Adipose tissue (tissue), 3 donors: ENCODE results near the gene TLNRD1. TPM values are rescaled to one million over a fixed set of nuclear protein-coding genes. Genes with fewer than 3 reads are reported as not detected.

Source experiments
- H3K27ac ChIP-seq: one replicate; pipeline ENCODE4 v1.5.1; 2013; ENCODE audit warnings: low read depth, low read length
- WGBS, 3 donors: extraction: QIAGEN DNeasy Blood & Tissue Kit; methylation state at CpG; one replicate each; pipeline ENCODE4 v1.1.7; 2013; 5-methylcytosine and 5-hydroxymethylcytosine counted together
- polyA plus RNA-seq, 3 donors: library from polyadenylated mRNA; stranded (reverse); fragments of 200-250 nt; gene quantifications; one replicate each; pipeline ENCODE4 v1.2.3, GENCODE V29; 2013
- donor health status: healthy with polysubstance abuse.
- donor health status: Bipolar disorder and iron deficiency.
- donor health status: healthy.

TLNRD1 gene
- polyA plus RNA-seq, 3 donors, result 6.7 to 29.3 (median 11.5) TPM

DNA sequence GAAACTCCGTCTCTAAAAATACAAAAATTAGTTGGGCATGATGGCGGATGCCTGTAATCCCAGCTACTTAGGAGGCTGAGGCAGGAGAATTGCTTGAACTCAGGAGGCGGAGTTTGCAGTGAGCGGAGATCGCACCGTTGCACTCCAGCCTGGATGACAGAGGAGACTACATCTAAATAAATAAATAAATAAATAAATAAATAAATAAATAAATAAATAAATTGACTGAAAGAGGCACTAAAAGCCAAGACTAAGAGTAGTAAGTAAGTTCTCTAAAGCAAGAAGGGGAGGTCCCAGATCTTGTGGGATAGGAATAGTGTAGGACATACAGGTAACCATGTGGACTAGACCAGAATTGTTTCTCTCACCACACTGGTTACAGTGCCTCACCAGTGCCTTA lies 40.0 kb downstream of the TLNRD1 start:
- WGBS, 3 donors, result 85 to 98% (median 91%) methylated on average over 6 of the region's 6 CpGs
- H3K27ac ChIP-seq, result no peak overlapping the region

DNA sequence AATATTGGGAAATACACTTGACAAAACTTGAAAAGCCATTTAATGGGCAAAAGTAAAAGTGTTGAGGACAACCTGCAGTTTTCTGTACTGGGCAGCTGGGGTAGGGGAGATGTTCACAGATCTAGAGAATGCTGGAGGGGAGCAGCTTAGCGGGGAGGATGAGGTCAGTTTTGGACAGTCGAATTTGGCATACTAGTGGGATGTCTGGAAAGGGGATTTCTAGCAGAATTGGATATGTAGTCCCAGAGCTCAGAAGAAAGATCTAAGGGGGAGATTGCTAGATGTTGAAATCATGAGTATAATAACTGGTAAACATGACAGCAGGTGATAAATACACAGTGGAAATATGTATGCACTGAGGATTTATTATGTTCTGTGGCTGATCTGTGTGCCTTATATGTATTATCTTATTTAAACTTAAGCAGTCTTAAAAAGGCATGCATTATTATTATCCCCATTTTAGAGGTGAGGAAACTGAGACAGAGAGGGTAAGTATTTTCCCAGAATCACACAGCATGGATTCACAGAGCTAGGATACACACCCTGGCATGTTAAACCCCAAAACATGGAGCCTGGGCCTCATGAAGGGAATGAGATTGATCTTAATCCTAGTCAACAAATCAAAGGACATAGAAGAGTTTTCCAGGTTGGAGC lies 42.7 kb downstream of the TLNRD1 start:
- 67 to 95% (median 87%) methylated on average over 2 of the region's 2 CpGs for WGBS, 3 donors
- H3K27ac ChIP-seq, result no peak overlapping the region

DNA sequence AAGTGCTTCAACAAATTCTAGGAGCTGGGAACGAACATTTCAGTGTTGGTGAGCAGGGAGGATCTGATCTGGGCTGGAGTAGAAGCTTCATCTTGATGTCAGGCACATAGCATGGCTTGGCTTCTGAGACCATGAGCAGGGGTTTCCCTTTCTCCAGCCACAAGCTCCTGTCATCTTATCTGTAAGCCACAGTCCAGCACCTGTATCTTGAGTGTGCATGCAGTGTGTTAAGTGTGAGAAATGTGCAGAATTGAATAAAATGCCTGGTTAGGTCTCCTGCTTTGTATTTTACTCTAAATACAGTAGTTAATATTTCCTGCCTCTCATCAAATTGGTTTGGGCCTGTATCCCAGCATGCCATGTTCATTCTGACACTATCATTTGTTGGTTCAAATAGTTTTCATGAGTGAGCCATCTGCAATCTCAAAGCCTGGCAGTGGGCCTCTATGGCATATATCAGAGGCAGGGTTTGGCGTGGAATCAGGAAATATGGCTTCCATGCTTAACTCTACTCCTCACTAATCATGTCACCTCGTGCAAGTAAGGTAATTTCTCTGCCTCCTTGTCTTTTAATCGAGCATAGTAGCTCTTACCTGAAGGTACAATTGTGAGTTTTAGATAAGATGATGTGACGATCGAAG lies 43.3 kb downstream of the TLNRD1 start:
- H3K27ac ChIP-seq, result no peak overlapping the region
- 86 to 89% (median 86%) methylated on average over 6 of the region's 6 CpGs for WGBS, 3 donors

- no peak overlapping the region for H3K27ac ChIP-seq
- 95 to 100% (median 100%) methylated on average over 2 of the region's 2 CpGs for whole genome bisulfite sequencing, 3 donors
Observed at GRCh38 chr15:81046290-81046689, 45.6 kb downstream of the TLNRD1 start.

GRCh38 chr15:81047928-81048327 lies 47.2 kb downstream of the TLNRD1 start:
- no peak overlapping the region for H3K27ac ChIP-seq
- WGBS, 3 donors, result 96 to 98% (median 96%) methylated on average over 3 of the region's 3 CpGs

DNA sequence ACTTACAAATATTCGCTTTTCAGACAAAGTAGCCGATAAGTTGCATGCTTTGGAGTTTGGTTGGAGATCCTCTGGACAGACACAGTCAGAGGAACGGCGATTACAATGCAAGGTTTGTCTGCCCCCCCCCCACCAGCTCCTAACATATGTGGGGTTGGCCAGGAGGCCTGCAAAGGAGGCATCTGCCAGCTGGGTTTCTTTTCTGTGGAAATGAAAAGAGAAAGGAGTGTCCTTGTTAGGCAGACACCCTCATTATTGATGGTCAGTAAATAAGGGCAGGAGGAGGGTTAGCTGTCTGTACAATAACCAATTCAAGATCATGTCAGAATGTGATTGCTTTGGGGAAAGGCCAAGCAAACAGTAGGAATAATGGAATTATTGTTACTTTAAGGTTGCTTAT lies 49.1 kb downstream of the TLNRD1 start:
- H3K27ac ChIP-seq, result no peak overlapping the region
- 76 to 89% (median 84%) methylated on average over 4 of the region's 4 CpGs for WGBS, 3 donors

DNA sequence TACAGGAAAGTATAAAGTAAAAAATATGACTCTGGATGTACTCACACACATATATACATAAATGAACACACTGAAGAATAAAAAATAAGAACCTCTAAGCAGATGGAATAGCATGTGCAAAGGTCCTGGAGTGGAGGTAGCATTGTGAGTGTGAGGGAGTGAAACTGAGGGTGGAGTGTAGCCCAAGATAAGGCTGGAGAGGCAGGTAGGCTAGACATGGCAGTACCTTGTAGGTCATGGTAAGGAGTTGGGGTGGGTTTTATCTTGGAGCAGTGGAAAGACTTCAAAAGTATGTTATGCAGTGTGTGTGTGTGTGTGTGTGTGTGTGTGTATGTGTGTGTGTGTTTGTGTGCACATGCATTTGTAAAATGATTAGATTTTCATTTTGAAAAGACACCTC lies 49.5 kb downstream of the TLNRD1 start:
- no peak overlapping the region for H3K27ac ChIP-seq

- no peak overlapping the region for H3K27ac ChIP-seq
- 77 to 79% (median 78%) methylated on average over 4 of the region's 4 CpGs for WGBS, 3 donors
Observed at GRCh38 chr15:81050805-81051204, 50.1 kb downstream of the TLNRD1 start.

DNA sequence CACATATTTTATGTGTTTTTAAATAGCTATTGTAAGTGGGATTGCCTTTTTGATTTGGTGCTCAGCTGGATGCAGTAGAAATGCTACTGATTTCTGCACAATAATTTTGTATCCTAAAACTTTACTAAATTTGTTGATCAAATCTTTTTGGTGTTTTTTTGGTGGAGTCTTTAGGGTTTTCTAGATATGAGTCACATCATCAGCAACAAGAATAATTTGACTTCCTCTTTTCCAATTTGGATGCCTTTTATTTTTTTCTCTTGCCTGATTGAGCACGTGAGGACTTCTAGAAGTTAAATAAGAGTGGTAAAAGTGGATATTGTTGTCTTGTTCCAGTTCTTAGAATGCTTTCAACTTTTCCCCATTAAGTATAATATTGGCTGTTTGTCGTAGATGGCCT lies 51.3 kb downstream of the TLNRD1 start:
- H3K27ac ChIP-seq, result no peak overlapping the region
- 51 to 89% (median 57%) methylated on average over 2 of the region's 2 CpGs for WGBS, 3 donors

- no peak overlapping the region for H3K27ac ChIP-seq
Observed at GRCh38 chr15:81053621-81054020, 52.9 kb downstream of the TLNRD1 start.

DNA sequence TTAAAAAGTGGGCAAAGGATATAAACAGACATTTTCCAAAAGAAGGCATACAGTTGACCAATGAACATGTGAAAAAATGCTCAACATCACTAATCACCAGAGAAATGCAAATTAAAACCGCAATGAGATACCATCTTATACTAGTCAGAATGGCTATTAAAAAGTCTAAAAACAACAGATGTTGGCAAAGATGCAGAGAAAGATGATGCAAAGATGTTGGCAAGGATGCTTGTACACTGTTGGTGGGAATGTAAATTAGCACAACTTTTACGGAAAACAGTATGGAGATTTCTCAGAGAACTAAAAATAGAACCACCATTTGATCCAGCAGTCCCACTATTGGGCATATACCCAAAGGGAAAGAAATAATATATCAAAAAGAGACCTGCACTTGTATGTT lies 53.5 kb downstream of the TLNRD1 start:
- WGBS, 3 donors, result 81 to 82% (median 81%) methylated on average over 2 of the region's 2 CpGs

More for the DNA sequence above, 53.5 kb downstream of the TLNRD1 start:
- H3K27ac ChIP-seq, result no peak overlapping the region

Other genes starting within 250 kb of the TLNRD1 start
- gene CEMIP, start 221.6 kb upstream of the TLNRD1 start, polyA plus RNA-seq, result 1 to 10 TPM in 2 of 3 donors, under 1 TPM in 1; 0.90 to 1.5 (median 1.3) TPM
- gene MESD, start 11.1 kb upstream of the TLNRD1 start, polyA plus RNA-seq, result 10 to 100 TPM; 10.7 to 14.1 (median 12.7) TPM
- gene CFAP161, start 133.3 kb downstream of the TLNRD1 start, polyA plus RNA-seq, result under 1 TPM; 0.03 to 0.56 (median 0.42) TPM
- gene IL16, start 196.0 kb downstream of the TLNRD1 start, polyA plus RNA-seq, result 10 to 100 TPM in 1 of 3 donors, 1 to 10 TPM in 2; 2.4 to 12.6 (median 9.3) TPM